ENCODE results near the gene ARID1A.

DNA sequence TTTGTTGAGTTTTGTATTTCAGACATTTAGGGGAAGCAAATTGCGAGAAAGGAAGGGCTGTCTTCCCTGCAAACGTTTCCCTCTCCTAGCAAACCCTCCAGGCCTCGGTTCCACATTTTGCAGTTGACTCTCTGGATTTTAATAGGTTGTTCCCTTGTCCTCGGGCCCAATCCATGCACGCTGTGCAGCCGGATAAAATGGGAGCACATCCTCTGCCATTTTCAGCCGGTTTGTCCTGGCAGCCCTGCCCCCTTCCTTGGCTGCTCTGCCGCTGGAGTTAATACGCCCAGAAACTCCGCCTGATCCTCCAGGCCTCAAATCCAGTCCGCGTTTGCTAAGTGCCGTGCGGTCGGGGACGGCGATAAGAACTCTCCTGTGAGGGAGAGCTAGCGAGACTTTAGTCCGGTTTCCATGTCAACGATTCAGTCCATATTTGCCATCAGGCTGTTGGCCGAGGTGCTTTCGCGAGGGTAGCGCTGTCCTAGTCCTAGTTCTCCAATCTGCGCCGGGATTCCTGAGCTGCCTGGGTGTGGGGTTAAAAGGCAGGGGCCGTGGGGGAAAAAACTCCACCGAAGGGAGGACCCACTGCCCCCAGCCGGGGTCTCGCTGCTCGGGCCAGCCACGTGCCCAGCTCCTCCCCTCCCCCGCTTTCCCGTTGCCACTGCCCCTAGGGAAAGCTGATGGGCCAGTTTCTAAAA is 2.9 kb upstream of the ARID1A start:
- TF ChIP-seq, protein P1, sequence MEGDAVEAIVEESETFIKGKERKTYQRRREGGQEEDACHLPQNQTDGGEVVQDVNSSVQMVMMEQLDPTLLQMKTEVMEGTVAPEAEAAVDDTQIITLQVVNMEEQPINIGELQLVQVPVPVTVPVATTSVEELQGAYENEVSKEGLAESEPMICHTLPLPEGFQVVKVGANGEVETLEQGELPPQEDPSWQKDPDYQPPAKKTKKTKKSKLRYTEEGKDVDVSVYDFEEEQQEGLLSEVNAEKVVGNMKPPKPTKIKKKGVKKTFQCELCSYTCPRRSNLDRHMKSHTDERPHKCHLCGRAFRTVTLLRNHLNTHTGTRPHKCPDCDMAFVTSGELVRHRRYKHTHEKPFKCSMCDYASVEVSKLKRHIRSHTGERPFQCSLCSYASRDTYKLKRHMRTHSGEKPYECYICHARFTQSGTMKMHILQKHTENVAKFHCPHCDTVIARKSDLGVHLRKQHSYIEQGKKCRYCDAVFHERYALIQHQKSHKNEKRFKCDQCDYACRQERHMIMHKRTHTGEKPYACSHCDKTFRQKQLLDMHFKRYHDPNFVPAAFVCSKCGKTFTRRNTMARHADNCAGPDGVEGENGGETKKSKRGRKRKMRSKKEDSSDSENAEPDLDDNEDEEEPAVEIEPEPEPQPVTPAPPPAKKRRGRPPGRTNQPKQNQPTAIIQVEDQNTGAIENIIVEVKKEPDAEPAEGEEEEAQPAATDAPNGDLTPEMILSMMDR (conservative IDR thresholded peaks at IDR 0.05 in 1 of 2, IDR thresholded peaks at IDR 0.05 in 1 of 2; ENCODE audit: extremely low read depth in 1 of 2, insufficient read depth in 1 of 2, low read depth in 1 of 2, low read length in 2 of 2) = no peak
- no peak for TF ChIP-seq EZH2 (IDR thresholded peaks at IDR 0.05; ENCODE audit: borderline replicate concordance, low read length)
